GM18519 (cell line): ENCODE results near the gene NRARP.

Experiments
- ATAC-seq: cut with Tn5 transposase; IDR thresholded peaks from one replicate; pipeline ENCODE4 v1.9.1; 2021; ENCODE audit warnings: mild to moderate bottlenecking, moderate library complexity; ENCODE audit not compliant: unreplicated experiment, low FRiP score

NRARP gene

DNA sequence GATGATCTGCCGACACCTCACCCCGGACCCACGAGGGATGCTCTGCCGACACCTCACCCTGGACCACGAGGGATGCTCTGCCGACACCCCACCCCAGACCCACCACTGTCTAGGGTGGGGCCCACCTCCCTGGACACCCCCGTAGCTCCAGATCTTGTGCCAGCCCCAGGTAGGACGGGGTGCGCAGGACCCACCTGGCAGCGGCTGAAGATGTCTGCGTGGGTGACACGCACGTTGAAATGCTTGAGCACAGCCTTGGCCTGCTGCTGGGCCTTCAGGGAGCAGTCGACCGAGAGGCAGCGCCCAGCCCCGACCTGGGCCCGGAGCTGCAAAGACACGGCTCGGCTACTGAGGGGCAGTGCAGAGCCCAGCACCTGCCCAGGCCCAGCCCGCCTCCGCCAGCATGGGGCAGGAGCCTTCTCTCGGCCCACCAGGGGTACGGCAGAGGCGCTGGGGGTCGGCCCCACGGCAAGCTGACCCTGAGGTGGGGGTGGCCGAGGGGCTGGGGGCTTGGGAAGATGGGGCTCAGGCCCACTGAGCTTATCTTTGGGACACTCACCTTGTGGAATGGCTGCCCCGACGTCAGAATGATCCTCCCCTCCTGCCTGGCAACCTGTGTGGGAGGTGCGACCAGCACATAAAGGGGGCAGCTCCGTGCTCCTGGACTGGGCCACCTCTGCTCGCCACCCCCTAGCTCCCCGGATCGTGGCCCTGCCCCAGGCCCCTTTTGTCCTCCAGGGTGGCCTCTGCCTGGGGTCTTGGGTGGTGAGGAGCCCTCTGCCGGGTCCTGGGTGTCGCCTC, 21.7 kb upstream of the NRARP start:
- ATAC-seq: no peak

DNA sequence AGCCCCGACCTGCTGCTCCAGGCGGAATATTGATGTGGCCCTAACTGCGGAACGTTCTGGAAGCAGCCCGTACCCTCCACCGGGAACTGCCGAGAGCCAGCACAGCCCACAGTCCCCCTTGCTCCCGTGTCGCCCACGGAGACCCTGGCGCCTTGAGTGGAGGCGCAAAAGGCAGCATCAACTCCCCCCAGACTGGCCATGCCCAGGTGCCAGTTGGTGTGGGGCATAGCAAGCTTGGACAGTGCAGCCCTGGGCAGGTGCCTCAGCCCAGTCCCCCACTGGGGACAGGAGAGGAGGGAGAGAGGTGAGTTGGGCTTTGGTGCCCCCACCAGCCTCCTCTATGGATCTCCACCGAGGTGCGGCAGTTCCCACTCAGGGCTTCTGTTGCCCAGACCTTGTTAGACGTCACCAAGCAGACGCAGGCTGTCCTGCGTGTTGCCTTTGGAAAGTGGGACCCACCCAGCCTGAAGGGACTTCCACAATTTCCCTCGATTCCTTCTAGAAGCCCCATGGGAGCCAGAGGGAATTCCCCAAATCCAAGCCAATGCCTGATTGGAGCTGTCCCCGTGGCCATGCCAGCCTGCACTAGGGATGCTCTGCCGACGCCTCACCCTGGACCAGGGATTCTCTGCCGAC, 19.8 kb upstream of the NRARP start:
- ATAC-seq: no peak

DNA sequence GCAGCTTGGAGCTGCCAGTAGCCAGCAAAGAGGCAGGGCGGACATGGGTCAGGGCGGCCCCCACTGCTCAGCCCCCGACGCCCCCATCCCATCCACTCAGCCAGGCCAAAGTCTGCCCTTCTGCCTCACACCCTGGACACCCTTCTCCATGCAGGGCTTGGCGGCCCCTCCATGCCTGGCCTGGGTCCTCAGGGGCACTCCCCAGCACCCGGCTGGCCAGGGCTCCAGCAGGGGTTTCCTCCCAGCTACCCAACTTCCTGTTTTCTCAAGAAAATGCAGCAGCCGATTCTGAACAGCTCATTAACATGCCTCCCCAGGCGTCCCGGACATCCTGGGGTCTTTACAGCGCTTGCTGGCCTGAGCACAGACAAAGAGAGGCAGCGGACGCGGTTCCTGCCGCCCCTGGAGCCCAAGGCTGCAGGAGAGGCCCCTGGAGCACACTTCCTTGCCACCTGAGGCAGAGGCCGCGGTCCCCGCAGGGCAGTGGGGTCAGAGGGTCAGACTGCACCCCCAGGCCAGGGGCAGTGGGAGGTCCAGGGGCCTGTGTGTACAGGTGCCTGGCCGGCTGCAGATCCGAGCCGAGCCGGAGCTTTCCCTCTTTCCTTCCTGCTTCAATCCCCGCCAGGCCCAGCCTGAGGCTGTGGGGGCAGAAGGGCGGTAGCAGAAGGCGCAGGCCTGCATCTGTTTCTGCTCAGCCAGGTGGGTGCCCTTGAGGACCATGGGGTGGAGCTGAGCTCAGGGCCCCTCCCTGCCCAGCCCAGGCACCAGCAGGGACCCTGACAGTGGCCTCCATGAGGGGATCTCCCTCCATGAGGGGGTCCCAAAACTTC, 18.7 kb upstream of the NRARP start:
- ATAC-seq: no peak

DNA sequence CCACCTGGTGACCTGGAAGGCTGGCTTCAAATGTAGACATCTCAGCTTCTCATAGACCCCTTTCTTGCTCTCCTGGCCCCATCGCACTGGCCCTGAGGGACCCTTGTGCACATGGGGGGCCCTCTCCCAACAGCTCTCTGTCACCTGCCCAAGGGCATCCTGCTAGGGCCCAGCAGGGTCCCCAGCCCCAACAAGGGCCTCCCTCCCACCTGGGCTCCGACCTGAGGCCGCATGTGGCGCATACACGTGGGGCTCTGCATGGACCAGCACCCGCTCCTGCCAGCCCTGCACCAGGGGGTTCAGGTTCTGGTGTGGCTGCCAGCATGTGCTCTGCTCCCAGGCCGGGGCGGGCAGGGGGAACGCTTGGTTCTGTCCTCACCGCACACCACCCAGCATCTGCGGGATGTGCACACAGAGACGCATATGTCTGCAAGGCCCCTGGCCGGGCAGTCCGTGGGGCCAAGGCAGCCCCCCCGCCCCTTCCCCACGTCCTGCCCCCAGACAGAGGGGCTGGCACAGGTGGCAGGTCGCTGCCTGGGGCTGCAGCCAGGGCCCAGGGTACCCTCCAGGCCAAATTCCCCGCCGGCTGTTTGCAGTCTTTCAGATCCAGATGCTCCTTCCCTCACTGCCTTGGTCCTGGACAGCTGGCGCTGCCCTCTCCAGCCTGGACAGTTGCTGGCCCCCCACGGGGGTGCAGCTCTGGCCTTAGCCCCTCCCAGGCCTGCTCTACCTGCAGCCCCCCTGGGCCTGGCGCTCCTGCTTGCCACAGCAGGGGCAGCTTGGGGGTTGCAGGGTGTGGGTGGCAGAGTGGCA, 17.9 kb upstream of the NRARP start:
- ATAC-seq: no peak

DNA sequence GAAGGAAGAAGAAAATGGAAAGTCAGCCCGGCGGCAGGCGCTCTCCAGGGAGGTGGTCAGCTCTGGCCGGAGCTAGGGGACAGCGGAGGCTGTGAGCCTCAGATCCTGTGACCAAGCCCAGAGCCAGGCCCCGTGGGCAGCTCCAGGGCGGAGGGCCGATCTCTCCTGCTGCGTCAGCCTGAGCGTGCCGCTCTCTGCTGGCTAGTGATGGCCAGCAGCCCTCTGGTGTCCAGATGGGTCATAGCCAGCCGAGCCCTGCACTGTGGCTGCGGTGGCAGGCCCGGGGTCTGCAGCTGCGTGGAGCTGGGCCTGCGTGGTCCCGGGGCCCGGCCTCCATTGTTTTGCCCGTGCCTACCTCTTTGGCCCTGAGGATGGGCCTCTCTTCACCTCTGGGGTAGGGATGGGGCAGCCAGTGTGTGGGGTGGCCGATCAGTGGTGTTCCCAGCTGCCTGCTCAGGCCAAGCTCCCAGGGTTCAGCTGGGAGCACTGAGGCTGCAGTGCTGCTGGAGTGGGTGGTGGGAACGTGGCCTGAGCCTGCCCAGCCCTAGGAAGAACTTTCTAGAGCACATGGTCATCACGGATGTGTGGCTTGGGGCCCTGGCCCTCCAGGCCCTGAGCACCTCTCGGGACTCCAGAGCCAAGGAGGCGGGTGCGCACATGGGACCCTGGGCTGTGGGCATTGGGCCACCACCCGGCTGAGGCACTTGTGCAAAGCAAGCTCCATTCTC, 17.1 kb upstream of the NRARP start:
- no peak for ATAC-seq

DNA sequence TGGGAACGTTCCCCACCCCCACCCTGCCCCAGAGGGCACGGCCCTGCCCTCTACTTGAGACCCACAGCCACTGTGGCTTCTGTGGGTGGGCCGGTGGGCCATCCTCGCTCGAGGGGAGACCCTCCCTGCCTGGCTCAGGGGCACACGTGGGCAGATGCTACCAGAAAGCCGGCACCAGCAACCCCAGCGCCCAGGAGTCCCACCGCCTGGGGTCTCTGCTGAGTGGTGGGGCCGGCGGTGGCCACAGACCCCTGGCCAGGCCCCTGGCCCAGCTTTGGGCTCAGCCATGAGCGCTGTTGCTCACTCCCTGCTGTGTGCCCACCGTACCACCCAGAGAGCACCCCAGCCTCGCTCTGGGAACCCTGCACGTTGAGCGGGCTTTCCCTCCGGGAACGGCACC, 16.5 kb upstream of the NRARP start:
- no peak for ATAC-seq

DNA sequence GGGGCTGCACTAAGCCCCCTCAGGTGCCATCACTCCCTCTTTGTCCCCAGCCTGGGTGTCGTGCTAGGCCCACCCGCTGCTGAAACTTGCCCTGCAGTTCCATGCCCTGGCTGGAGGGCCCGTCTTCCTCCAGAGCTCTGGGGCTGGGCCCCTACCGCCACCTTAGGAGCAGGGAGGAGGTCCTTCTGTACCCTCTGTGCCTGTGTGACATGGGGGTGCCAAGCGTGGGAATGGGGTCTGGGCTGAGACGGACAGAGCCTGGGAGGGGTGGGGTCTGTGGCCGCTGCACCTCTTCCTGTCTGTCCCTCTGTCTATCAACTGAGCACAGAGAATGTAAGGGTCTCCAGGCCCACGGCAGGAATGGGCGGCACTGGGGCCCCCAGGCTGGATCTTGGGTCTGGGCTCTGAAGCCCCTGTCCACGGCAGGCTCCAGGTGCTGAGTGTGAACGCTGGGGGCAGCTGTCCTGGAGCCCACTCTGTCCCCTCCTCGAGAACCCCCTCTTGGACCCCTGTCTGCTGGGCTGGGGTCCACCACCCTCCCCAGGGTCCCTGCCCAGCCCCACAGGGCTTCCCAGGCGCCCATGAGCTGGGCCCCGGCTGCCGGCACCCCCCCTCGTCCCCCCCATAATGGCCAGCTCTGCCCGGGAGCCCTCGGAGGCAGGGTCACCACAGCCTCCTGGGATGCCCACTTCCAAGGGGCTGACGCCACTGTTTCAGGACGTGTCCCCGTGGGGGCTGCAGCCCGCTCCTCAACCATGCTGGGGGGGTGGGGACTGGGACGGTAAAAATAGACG, 15.8 kb upstream of the NRARP start:
- ATAC-seq: no peak

DNA sequence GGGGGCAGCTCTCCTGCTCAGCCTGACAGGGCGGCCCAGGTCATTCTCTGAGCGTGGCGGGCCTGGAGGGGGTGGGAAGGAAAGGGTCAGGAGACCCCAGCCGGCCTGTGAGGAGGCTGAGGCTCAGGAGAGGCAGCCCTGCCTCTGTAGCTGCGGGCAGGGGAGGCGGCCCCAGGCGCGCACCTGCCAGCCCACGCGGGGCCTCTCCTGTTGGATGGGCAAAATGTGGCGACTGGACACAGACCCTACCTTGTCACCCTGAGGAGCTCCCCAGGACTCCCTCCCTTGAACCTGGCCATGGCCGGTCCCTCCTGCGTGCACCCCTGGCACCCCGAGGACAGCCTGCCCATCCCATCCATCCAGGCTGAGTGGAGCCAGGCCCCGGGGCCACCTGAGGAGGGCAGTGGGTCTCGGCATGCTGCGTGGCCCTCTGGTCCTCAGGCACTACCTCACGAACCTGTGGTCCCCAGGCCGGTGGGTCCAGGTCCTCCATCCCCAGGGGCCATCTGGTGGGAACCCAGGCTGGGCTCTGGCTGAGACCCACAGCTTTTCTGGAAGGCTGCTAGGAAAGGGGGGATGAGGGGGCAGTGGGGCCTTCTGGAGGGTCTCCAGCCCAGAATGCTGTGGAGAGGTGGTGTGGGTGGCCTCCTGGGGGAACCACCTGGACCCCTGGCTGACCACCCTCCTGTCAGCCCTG, 15.1 kb upstream of the NRARP start:
- ATAC-seq: no peak

DNA sequence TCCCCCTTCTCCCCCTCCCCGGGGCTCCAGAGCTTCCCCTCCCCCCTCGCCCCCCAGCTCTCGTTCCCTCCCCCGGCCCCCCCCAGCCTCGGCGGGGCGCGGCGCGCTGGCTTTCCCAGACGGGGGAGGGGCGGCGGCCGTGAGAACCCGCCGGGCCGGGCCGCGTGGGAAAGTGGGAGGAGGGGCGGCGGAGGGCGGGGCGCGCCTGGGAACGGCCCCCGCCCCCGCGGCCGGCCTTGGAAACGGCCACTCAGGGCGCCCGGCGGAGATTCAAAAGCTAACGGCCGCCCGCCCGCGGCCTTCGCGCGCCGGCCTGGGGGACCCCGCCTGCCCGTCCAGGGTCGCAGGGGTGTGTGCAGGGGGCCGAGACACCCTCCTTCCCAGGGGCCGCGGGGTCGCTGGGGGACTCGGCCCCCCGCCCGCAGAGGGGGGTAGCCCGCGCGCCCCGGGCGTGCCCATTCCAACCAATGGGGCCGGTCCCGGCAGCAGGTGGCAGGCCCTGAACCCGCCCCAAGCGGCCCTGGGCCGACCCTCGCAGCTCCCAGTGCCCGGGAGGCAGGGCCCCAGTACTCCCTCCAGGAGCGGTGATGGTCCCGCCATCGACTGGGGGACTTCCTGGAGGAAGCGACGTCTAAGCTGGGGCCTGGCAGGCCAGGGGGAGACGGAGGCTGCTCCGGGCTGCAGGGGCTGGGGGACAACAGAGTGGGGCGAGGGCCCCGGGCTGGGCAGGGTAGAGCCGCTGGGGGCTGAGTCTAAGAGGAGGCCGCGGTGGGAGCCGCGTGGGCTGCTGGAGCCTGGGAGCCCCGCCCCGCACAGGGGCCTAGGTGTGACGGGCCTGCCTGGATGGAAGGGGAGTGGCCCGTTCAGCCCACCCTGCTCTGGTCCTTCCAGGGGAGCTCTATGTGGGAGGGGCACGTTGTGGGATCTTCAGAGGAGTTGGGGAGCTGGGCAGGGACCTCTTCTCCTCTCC, 14.2 kb upstream of the NRARP start:
- no peak for ATAC-seq

DNA sequence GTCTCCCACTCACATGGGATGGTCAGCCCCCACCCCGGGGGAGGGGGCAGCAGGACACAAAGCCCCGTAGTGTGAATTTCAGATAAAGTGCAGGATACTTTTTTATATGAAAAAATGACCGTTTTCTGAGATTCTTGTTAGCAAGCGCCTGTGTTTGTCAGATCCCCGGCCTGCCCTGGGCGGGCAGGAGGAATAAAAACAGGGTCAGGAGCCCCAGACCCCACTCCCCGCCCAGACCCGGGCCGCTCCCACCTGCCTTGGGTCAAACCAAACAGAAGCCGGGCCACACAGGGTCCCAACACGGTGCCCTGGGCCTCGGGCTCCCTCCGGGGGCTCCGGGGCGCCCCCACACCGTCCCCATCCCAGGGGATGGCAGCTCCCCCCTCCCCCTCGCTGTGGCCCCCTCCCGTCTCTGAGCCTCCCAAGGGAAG, 13.5 kb upstream of the NRARP start:
- no peak for ATAC-seq

DNA sequence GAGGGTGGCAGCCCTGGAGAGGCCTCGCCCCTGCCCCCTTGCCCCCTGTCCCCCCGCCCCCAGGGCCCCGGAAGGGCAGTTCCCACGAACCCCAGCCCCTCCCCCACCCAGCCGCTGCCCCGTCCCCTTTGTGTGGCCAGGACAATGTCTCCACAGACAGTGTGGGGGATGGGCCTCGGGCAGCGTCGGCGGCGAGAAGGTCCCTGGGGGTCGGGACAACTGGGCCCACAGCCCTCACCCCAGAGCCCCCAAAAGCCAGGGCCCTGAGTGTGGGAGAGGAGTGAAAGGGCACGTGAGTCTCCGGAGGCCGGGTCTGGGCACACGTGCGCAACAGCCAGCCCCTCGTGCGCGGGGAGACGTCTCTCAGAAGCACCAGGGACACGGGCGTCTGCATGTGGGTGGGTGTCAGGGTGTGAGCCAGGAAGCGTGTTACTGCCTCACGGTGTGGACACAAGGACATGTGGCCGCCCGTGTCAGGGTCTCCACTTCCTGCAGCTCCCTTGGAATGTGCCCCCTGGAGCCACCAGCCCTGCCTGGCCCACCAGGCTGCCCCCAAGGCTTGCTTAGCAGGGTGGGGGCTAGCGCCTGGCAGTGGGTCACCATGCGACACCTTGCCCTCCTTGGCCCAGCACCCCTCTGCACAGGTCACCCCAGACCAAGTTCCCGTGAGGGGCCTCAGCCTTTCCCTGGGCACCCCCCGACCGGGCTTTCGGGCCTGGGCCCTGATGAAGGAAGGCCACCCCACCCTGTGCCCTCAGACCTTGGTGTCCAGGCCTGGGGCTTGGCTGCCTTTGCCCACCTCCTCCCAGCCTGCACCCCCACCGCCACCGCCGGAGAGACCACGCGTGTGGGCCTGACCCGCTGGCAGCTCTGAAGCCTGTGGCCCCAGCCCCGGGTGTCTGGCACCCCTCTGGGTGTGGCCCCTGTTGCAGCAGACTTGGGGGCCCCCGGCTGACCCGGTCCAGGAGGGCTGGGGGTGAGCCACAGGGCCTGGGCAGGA, 12.8 kb upstream of the NRARP start:
- no peak for ATAC-seq

DNA sequence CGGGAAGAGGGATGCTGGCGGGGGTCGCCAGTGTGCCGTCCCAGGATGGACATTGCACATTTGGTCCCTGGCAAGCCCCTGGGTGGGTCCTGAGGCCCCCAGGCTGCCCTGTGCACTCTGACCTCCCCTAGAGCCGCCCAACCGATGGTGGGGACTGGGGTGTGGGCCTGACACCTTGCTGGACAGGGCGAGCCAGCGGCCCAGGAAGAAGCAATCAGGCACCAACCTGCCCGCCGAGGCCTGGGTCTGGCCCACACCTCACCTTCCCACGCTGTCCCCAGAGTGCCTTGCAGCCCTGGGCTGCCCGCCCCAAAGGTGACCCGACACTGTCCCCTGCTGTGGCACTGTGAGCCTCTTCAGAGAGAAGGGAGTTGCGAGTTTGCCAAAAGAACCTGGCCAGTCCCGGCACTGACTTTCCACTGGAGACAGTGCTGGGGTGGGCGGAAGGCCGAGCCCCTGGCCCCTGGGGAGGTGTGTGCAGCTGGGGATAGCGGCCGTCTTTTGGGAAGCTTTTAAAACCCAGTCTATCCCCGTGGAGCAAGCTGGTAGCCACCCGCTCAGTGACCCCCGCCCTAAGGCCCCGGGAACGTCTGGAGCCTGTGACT, 12.0 kb upstream of the NRARP start:
- no peak for ATAC-seq

DNA sequence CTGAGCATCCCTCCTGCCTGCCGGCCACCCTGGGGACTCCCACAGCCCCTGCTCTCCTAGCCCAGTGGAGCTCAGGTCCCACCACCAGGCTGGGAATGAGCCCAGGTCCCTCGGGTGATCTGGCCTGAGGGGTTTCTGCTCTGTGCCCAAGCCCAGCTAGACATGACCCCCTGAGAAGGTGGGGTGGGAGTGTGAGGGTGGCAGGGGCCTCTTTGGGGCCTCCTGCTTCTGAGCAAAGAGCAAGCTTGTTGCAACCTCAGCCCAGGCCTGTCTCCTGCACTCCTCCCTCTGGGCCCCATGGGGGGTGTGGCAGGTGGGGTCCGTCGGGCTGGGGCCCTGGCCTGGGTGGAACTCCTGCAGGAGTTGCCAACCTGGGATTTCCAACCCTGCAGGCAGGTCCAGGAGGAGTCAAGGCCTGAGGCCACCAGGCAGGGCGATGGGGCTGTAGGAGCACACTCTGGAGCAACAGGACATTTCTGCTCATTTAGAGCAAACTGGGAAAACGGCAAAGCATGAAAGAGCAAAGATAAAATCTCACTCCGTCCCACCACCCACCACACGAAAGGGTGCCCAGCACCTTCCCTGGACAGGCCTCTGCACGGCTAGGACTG, 11.4 kb upstream of the NRARP start:
- no peak for ATAC-seq

DNA sequence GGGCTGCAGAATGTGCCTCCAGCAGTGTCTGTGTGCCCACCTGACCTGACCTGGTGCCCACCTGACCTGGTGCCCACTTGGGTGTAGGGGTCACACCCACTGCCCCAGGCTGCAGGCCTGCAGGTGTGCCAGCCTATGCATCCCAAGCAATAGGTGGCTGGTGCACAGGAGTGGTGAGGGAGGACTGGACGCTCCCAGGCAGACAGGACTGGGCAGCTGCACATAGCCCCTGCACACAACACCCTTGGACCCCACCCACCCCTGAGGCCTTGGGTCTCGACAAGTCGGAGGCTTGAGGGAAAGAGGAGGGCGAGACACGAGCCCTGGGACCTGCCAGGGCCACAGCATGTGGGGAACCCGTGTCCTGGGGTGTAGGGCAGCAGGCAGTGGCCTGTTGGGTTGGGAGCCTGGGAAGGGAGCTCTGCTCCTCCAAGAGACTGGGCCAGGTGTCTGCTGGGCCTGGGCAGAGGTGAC, 10.8 kb upstream of the NRARP start:
- ATAC-seq: no peak
